Colonic mucosa (tissue), 4 donors: ENCODE data around the gene PEPD. TPM values are rescaled to one million over a fixed set of nuclear protein-coding genes. Genes with fewer than 3 reads are reported as not detected.

Experiments used
- DNase-seq: peaks from one replicate; pipeline ENCODE4 v3.0.0-alpha.2; 2020
- H3K27ac ChIP-seq: fragments of 200-600 bp; one replicate; pipeline ENCODE4 v1.8.0; 2021
- H3K27me3 ChIP-seq: fragments of 200-600 bp; one replicate; pipeline ENCODE4 v1.8.0; 2021
- H3K36me3 ChIP-seq: fragments of 200-600 bp; one replicate; pipeline ENCODE4 v1.8.0; 2021
- H3K4me1 ChIP-seq: fragments of 200-600 bp; one replicate; pipeline ENCODE4 v1.8.0; 2021; ENCODE audit warnings: mild to moderate bottlenecking
- H3K4me3 ChIP-seq: fragments of 200-600 bp; one replicate; pipeline ENCODE4 v1.8.0; 2021
- H3K9ac ChIP-seq, 2 donors: one replicate each; pipeline ENCODE4 v1.7.0; 2013; ENCODE audit warnings: control low read depth in 2 of 2, low read depth in 2 of 2, low read length in 2 of 2
- H3K9me3 ChIP-seq: fragments of 200-600 bp; one replicate; pipeline ENCODE4 v1.8.0; 2021
- intact Hi-C: fragments of 100-400 bp; cut with DNase I; formaldehyde crosslinking; loops from one replicate; pipeline ENCODE4 v1.14.1; 2022
- total RNA-seq, 2 donors: library from RNA; stranded (reverse); fragmentation: NEBNext Ultra II Directional in 1 of 2; extraction: Animal tissue kit (Norgen Biotek cat#: 25700) in 1 of 2; gene quantifications; one replicate each; pipeline ENCODE4 v1.2.1, GENCODE V29; 2021
- TF ChIP-seq, protein P1 (sequence below): fragments of 200-600 bp; IDR thresholded peaks from one replicate; pipeline ENCODE4 v1.8.0; 2022; ENCODE audit warnings: antibody characterized with exemption, mild to moderate bottlenecking
- donor health status: healthy.
- donor health status: DM: no; HTN: no; CAD: no.
- donor health status: DM: no; HTN: no; CAD: no.

PEPD gene
- total RNA-seq, 2 donors from 2014 or later = 47.9 to 71.4 TPM

DNA sequence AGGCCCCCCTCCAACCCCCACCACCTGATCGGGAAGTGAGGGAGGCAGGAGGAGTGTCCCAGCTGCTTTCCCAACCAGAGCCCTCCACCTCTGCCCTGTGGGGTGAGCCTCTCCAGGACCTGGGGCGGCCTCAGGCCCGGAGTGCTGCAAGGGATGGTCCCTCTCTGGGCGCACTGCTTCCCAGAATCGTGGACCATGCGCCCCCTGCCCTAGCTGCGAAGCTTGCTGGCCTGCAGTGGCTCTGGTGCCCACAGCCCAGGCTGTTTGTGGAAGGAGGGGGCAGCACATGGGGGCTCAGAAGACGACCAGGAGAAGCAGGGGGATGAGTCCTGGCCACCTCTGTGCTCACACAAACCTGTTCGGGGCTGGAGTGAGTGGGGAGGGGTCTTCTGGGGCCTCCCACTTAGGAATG, 114.4 kb downstream of the PEPD start:
- H3K9ac ChIP-seq = no peak overlapping the region
- no peaks in the 10 kb centered on the region for H3K9me3 ChIP-seq
- H3K27me3 ChIP-seq = no peaks in the 10 kb centered on the region
- no peak overlapping the region for H3K27ac ChIP-seq
- intact Hi-C loops = loop anchor here (2.0 to 10.0 kb wide), 2 partner anchors 102 to 166 kb away; partner anchors contain the start of gene CEBPA
- DNase-seq = no peak
- H3K36me3 ChIP-seq = no peaks in the 10 kb centered on the region
- no peak overlapping the region for H3K4me3 ChIP-seq
- H3K4me1 ChIP-seq = peaks cover 5% of the 10 kb centered on the region
- TF ChIP-seq, protein P1, sequence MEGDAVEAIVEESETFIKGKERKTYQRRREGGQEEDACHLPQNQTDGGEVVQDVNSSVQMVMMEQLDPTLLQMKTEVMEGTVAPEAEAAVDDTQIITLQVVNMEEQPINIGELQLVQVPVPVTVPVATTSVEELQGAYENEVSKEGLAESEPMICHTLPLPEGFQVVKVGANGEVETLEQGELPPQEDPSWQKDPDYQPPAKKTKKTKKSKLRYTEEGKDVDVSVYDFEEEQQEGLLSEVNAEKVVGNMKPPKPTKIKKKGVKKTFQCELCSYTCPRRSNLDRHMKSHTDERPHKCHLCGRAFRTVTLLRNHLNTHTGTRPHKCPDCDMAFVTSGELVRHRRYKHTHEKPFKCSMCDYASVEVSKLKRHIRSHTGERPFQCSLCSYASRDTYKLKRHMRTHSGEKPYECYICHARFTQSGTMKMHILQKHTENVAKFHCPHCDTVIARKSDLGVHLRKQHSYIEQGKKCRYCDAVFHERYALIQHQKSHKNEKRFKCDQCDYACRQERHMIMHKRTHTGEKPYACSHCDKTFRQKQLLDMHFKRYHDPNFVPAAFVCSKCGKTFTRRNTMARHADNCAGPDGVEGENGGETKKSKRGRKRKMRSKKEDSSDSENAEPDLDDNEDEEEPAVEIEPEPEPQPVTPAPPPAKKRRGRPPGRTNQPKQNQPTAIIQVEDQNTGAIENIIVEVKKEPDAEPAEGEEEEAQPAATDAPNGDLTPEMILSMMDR = no peak

DNA sequence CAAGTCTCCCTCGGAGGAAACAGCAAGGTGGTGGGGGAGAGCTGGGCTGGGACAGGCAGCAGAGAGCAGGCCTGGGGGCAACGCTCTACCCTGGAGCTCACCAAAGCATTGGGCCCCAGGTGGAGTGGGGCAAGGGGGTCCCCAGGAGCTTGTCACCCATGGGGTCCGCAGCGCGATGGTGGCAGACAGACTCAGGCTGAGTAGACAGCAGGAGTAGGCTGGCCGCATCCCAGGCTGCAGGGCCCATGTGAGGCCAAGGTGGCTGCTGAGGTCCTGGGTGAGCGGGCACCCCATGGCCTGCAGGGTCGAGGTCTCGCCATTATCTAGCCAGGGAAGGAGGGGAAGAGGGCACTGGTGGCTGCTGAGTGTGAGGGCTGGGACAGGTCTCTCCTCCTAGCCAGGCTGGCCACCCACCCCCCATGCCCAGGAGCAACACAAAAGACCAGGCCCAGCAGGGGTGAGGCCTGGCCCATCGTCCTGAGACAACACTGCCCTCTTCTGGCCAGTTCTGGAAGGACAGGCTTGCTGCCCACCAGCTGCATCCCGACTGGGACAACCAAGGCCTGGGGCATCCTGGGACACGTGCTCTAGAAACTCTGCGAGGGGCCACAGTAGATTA, 115.0 kb downstream of the PEPD start:
- Histone ChIP-seq H3K4me3 (no peak overlapping the region), H3K27me3 (no peaks in the 10 kb centered on the region), H3K4me1 (peaks cover 5% of the 10 kb centered on the region), H3K36me3 (no peaks in the 10 kb centered on the region), H3K27ac (no peak overlapping the region), H3K9me3 (no peaks in the 10 kb centered on the region), H3K9ac (no peak overlapping the region)
- DNase-seq = peak; percentile 85
- TF ChIP-seq, protein P1 = peak; percentile 95
- intact Hi-C loops = loop anchor here (2.0 to 10.0 kb wide), 2 partner anchors 102 to 166 kb away; partner anchors contain the start of gene CEBPA

DNA sequence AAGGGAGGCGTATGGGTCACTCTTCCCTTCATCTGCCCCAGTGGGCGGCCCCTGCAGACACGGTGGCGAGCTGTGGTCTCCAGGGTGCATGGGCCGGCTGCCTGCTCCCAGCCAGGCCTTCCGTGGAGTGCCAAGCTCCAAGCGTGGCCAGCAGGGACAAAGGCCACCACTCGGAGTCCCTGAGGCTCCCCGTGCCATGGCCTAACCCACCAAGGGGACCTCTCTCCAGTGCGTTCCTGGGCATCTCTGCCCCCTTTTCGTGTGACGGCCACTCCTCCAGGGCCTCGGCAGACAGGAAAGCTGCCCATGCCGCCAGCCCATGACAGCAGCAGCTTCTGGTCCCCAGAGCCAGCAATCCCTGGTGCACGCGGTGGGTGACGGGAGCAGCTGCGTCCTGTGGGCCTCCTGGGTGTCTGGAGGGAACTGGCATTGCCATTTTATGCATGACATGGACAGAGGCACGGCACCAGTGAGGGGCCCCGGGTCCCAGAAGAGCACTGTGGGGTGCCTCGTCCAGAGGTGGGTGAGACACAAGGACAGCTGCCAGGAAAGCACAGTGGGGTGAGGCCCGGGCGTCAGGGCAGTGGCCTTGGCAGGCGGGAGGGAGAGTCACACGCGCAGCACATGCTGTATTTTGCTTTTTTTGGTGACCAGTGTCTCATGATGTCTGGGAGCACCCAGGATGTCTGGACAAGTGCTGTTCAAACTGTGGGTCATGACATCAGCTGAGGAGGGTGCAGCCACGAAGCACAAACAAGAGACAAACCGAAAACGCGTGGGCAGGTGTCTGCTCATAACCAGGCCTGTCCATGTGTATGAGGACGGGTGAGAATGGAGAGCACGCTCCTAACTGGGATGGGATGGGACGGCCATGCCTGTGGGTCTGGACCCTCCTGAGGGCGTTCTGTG, 115.8 kb downstream of the PEPD start:
- Histone ChIP-seq H3K9ac (peak overlapping the region in 1 of 2 donors; percentile 26), H3K36me3 (no peaks in the 10 kb centered on the region), H3K9me3 (no peaks in the 10 kb centered on the region), H3K4me1 (peaks cover 5% of the 10 kb centered on the region), H3K4me3 (no peak overlapping the region), H3K27ac (no peak overlapping the region), H3K27me3 (no peaks in the 10 kb centered on the region)
- intact Hi-C loops = loop anchor here (2.0 to 10.0 kb wide), 2 partner anchors 101 to 165 kb away; partner anchors contain the start of gene CEBPA
- TF ChIP-seq, protein P1 = no peak
- no peak for DNase-seq

DNA sequence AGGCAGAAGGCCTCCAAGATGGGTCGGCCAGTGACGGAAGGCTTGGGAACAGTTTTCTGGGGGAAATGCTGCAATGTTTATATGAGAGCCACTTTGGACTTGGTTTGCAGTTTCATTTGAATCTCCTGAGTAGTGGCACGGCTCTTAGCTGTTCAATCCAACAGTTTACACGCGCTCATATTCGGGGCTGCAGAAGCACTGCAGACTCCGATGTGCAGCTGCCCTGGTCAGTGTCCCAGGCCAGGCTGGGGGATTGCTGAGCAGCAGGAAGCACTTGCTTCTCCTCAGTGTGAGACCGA, 116.4 kb downstream of the PEPD start:
- Histone ChIP-seq H3K4me1 (peaks cover 5% of the 10 kb centered on the region), H3K9ac (peak overlapping the region in 1 of 2 donors; percentile 26), H3K9me3 (no peaks in the 10 kb centered on the region), H3K27me3 (no peaks in the 10 kb centered on the region), H3K4me3 (no peak overlapping the region), H3K36me3 (no peaks in the 10 kb centered on the region), H3K27ac (no peak overlapping the region)
- intact Hi-C loops = loop anchor here (10.0 kb wide), 1 partner anchor 100 kb away; the partner anchor contains the start of gene CEBPA
- TF ChIP-seq, protein P1 = no peak
- no peak for DNase-seq

DNA sequence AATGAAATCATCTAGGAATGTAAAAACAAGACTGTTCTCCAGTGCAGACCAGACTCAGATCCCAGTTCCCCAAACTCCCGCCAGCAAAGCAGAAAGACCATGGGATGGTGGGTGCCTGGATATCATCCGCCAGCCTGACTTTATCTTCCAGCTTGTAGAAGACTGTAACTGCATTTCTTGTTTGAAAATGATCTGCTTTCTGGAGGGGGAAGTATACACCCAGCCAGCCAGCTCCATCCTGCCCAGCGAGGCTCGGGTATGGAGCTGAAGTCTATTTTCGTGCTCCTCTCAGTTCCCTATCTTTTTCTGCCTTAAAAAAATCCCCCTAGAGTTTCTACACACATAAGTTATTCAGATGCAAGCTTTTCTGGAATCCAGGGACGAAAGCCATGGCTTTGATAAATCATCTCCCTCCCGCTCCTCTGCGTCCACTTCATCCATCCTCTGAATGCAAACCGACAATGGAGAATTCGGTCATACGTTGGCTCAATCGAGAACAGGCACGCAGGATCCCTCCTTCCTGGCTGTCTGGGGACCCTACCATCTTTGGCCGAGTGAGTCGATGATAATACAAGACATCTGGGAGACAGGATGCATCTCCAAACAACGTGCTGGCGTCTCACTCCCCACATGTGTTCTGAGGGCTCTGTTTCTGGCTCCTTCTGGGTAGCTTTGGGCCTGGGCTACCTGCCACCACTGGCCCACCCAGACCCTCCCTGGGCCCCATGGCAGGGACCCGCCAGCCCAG, 116.9 kb downstream of the PEPD start:
- no peaks in the 10 kb centered on the region for H3K36me3 ChIP-seq
- H3K4me1 ChIP-seq = peaks cover 5% of the 10 kb centered on the region
- TF ChIP-seq, protein P1 = no peak
- H3K9ac ChIP-seq = no peak overlapping the region
- H3K9me3 ChIP-seq = no peaks in the 10 kb centered on the region
- no peak overlapping the region for H3K4me3 ChIP-seq
- H3K27me3 ChIP-seq = no peaks in the 10 kb centered on the region
- intact Hi-C loops = loop anchor here (10.0 kb wide), 1 partner anchor 100 kb away; the partner anchor contains the start of gene CEBPA
- no peak for DNase-seq
- no peak overlapping the region for H3K27ac ChIP-seq
